NCI-H1092 treated with DMSO at 0.1 percent for 48 hours (cell line): ENCODE results near the gene FOXR1.
"Not testable (repeated sequence)": the region's sequence is repeated elsewhere in the genome, so short reads cannot be mapped to it uniquely, and the experiment has no call there.

Source experiments
- DNase-seq: peaks from one replicate; lab custom pipeline; 2025; lab: John Stamatoyannopoulos, UW

The FOXR1 gene

DNA sequence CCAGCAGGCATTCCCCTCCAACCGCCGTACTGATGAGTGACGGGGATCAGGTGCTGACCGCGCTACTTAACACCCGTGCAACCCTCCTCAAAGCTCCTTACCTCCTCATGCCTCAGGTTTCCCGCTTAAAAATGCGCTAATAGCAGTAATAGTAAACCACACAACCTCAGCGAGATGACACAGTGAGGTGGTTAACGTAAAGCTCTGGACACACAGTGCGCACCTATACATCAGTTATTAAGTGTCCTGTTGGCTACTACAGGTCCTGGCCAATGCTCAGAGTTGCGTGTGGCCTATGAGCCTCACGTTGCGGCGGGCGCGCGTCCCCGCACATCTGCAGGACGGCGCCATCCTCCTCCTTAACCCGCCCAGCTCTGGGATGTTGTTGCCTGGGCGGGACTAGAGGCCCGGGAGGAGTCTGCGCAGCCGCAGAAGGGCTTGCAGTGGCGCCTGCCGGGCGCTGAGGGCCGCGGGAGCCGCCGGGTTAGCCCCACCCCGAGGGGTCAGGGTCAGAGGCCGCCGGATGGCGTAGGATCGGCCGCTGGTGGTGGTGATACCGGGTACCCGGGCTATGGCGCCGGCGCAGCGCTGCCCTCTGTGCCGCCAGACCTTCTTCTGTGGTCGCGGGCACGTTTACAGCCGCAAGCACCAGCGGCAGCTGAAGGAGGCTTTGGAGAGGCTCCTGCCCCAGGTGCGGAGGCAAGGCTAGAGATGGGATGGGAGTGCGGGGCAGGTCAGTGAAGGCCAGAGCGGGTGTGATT is 26.2 kb downstream of the FOXR1 start, which contains the start of gene CENATAC:
Gene CENATAC (plus strand): TSS at position 512 of the 761 bp plus-strand sequence. CDS start 60 bp downstream, at position 572.
- peak; percentile 96 for DNase-seq

DNA sequence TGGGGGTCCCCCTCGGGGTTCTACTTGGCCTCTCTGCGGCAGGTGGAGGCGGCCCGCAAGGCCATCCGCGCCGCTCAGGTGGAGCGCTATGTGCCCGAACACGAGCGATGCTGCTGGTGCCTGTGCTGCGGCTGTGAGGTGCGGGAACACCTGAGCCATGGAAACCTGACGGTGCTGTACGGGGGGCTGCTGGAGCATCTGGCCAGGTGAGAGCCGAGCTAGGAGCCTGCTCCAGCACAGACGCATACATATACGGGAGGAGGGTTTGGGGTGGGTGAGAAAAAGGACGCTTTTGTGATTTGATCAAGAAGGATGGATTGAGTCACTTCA is 26.8 kb downstream of the FOXR1 start:
- no peak for DNase-seq

DNA sequence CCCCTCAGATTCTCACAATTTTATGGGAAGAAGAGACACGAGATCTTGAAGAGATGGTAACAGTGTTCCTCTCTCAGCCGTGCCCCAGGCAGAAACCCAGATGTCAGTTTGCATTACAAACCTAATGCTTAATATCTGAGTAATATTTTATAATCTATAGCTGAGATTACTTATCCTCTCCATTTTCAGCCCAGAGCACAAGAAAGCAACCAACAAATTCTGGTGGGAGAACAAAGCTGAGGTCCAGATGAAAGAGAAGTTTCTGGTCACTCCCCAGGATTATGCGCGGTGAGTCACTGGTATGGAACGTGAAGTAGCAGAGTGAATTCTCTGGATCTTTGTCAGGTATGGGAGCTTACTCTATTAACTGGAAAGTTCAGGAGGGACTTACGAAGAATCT is 27.3 kb downstream of the FOXR1 start:
- DNase-seq, result no peak

DNA sequence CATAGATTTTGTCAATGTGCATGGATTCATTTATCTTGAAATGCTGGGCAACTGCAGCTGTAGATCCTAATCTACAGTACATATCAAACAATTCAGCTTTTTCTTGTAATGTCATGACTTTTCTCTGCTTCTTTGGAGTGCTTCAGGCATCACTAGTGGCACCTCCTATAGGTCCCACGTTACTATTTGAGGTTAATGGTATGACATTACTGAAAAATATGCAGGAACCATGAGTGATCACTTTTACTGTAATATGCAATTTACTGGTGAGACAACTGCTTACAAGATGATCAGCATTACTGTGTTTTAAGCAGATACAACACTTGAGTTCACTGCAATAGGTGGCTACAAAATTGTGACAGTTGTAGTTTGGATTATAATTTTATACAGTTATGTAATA is 29.3 kb downstream of the FOXR1 start:
- no peak for DNase-seq

DNA sequence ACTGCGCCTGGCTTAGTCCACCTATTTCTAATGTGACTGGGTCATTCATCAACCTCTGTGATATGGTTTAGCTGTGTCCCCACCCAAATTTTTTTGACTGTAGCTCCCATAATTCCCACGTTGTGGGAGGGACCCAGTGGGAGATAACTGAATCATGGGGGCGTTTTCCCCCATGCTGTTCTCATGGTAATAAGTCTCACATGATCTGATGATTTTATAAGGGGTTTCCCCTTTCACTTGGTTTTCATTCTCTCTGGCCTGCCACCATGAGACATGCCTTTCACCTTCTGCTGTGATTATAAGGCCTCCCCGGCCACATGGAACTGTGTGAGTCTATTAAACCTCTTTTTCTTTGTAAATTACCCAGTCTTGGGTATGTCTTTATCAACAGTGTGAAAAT is 35.1 kb downstream of the FOXR1 start:
- DNase-seq, result no peak

DNA sequence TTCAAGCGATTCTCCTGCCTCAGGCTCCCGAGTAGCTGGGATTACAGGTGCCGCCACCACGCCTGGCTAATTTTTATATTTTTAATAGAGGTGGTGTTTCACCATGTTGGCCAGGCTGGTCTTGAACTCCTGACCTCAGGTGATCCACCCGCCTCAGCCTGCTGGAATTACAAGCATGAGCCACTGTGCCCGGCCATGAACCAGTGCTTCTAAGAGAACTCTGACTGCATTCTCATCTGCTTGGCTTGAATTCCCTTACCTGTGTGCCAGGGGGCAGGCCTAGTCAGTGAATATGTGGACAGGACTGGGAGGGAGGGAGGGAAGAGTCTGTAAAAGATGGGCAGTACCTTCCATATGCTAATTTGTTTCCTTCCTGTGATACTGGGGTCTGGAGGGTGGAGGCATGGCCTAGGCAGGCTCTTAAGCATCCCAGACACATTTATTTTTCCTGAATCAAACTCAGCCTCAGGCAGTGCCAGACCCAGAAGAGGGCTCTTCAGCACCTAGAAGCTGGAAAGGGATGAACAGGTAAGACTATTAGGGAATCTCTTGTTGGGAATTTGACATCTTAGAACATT is 40.0 kb downstream of the FOXR1 start:
- DNase-seq, result no peak

DNA sequence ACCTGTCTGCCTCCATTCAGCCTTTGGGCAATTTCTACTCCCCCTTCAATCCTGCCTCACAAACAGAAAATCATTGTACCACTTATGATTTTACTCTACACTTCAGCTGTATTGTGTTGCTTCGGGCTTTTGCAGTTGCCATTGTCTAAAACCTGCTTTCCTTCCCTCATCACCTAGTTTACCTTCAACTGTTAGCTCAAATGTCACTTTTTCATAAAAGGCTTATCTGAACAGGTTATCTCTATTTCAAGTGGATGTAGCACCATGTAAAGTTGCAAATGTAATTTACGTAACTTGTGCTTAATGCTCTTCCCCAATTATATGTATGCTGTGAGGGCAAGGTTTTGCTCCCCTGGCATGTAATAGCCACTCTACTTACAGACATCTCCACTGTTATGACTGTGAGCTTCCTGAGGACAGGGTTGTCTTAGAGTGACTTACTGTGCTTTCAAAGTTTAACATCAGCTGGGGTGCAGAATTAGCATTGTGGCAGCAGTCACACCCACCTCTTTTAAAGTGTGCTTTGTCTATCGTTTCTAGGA is 41.1 kb downstream of the FOXR1 start:
- no peak for DNase-seq

DNA sequence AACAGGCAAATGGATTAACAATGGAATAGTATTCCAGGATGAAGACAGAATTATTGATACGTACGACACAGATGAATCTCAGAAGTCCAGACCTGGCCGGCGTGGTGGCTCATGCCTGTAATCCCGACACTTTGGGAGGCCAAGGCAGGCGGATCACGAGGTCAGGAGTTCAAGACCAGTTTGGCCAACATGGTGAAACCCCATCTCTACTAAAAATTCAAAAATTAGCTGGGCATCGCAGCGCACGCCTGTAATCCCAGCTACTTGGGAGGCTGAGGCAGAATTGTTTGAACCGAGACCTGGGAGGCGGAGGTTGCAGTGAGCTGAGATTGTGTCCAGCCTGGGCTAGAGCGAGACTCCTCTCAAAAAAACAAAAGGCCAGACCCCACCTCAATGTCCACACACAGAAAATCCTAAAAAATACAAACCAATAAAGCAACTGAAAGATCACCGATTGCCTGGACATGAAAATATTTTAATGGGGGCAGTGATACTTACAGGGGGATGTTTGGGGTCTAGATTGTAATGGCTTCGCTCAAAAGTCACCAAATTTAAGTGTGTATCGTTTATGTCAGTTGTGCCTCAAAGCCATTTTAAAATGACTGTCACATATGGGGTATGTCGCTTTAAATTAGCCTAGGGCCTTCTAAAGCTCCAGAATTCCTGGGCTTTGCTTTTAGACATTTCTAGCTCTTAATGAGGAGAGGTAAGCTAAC is 42.8 kb downstream of the FOXR1 start:
- no peak for DNase-seq

DNA sequence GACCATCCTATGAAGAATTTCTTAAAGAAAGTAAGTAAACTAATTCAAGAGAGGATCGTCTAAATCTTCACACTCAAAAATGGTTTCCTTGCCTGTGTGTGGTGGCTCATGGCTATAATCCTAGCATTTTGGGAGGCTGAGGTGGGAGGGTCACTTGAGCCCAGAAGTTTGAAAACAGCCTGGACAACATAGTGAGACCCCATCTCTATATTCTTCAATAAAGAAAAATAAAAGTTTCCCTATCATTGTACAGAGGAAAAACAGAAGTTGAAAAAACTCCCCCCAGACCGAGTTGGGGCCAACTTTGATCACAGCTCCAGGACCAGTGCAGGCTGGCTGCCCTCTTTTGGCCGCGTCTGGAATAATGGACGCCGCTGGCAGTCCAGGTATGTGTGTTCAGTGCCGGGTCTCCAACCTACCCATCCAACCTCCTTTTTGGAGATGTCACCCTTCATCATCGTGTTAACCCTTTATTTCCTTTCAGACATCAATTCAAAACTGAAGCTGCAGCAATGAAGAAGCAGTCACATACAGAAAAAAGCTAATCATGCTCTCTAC is 43.6 kb downstream of the FOXR1 start:
- DNase-seq, result no peak

DNA sequence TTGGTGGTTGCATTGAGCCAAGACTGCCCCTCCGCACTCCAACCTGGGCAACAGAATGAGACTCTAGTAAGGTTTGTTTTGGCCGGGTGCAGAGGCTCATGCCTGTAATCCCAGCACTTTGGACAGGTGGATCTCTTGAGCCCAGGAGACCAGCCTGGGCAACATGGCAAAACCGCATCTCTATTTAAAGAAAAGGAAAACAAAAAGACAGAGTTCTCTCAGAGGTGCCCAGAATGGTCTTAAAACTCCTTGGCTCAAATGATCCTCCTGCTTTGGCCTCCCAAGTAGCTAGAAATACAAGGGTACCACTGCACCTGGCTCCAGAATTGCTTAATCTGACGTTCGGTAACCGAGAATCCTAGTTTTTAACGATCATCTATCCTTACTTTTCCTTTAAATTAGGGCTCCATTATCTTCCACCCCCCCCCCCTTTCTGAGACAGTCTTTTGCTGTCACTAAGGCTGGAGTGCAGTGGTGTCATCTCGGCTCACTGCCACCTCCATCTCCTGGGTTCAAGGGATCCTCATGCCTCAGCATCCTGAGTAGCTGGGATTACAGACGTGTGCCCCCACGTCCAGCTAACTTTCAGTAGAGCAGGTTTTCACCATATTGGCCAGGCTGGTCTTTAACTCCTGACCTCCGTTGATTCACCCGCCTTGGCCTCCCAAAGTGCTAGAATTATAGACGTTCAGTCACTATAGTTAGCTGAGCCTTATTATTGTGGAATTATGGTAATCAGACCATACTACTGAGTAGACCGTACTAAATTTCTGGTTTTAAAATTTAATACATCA is 44.9 kb downstream of the FOXR1 start:
- no peak for DNase-seq

DNA sequence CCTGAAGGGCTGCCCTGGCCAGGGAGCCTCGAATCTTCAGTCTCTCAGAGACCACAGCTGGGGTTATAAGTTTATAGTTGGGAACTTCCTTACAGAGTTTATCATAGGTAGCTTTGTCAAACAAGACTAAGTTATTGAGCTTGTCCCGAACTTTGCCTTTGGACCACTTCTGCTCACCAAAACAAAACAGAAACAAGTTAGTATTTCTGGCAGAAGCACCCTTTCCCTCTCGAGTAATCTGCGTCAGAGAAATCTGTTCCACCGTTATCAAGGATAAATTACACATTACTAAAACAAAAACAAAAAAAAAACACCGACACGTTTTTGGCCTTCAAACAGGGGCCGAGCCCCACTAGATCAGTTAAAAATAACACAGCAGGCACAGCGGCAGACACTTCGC is 45.8 kb downstream of the FOXR1 start:
- not testable (repeated sequence) for DNase-seq

DNA sequence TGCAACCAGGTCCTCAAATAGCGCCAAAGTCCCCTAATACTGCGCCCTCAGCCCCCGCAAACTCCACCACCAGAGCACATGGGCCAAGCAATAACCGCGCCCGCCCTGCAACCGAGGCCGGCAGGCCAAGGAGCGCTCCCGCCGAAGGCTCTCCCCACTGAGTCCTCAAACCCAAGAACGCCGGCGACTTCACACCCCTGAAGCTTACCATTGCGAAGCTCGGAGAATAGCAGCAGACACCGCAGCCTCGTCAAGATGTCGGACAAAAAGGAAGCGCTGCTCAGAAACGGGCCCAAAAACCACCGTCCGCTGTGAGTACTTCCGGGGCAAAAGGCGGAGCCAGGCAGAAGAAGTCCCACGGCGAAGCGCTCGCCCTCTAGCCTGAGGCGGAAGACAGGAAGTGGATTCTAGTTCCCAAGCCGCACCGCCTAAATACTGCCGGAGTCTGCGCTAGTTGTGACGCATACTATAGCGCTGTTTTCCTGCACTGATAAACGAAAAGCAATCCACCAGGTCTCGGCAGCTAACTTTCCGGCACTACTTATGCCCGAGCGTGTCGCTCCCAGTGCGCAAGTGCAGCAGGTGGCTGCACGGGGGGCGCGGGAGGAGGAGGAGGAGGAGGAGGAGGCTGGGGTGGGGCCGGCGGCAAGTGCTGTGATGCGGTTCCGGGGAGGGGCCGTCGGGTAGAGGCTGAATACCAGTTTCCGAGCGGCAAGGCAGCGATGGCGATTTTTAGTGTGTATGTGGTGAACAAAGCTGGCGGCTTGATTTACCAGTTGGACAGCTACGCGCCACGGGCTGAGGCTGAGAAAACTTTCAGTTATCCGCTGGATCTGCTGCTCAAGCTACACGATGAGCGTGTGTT is 46.7 kb downstream of the FOXR1 start, which contains the start of the genes RPS25 and TRAPPC4:
Gene RPS25 (minus strand): TSS at position 270 of the 865 bp plus-strand sequence. CDS start 59 bp downstream, at position 211.
Gene TRAPPC4 (plus strand): TSS at position 693 of the 865 bp plus-strand sequence. CDS start 30 bp downstream, at position 723.
- DNase-seq, result peak; percentile 99

DNA sequence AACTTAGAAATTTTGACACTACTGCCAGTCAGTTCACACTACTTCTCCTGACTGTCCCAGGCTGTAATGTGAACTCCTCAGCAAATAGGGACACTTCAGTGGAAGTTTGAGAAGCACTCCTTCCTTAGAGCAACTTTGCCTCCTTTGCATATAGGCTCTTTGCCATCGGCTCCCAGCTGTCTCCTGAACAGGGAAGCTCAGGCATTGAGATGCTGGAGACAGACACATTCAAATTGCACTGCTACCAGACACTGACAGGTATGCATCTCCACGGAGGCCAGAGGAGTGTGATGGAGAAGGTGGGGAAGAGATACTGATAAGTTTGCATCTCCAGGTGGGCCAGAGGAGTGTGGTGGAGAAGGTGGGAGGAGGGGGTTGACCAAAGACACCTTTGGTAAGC is 48.4 kb downstream of the FOXR1 start:
- no peak for DNase-seq

DNA sequence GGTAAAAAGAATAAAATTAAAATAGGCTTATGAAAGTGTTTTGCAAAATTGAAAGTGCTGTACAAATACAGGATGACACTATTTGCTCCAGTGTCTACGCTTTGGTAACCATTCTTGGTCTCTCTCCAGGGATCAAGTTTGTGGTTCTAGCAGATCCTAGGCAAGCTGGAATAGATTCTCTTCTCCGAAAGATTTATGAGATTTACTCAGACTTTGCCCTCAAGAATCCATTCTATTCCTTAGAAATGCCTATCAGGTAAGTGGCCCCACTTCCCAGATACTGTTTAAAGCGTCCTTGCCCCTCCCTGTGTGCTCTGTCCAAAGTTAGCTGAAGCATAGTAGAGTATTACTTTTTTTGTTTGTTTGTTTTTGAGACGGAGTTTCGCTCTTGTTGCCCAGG is 50.1 kb downstream of the FOXR1 start:
- no peak for DNase-seq

DNA sequence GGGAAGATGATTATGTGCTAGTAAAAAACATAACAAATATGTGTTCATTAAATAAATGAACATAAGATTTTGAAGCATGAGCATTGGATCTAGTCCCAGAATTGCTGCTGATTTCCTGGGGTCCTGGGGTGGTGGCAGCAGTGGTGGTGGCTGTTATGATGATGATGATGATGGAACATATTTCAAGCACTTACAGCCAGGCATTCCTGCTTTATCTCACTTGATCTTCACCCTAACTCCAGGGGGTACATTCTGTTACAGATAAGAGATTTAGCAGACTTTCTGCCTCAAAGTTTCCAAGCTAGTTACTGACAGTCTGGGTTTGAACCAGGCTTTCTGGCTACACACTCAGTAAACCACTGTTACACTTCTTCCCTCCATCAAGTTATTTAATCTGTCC is 52.2 kb downstream of the FOXR1 start:
- DNase-seq, result no peak

DNA sequence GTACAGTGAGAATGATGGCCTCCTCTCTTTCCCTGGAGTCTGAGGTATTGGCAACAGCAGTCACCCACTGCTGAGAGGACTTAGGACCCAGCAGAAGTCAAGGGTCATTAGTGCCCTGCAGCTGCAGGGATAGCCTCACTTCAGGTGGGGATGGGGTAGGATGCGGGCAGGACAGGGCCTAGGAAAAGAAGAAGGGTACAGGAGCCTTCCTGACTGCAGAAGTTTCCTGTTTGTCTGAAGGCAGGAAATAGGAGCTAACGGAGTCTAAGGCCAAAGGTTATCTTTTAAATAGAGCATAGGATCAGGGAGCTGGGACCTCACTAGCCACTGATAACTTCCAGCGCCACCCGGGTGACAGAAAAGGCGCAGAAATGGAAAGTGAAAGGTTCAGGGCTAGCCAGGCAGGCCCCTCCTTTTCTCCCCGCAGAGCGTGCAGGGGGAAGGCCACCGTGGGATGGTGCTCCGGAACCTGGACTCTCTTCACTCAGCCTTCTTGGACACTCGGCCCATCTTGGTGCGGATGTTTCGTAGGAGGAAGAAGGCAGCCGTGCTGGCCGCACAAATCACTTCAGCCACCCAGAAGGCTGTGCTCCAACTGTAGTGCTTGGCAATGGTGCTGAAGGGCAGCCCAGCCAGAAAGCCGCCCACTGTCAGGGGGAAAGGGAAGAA is 53.0 kb downstream of the FOXR1 start:
- DNase-seq, result no peak

DNA sequence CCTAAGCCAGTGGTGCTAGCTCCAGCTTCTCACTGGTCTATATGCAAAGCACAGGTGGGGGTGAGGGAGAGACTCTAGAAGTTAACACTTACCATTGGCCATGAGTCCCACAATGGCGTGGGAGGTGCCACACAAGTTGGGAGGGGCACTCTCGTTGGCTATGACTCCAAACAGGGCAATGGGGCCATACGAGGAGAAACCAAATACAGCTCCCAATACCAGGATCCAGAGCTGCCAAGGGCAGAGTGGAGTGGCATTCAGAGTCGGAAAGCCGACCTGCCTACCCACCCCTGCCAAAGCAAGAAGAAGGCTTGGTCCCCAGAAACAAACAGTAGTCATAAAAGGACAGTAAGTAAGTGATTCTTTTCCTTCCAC is 53.5 kb downstream of the FOXR1 start:
- DNase-seq, result no peak

DNA sequence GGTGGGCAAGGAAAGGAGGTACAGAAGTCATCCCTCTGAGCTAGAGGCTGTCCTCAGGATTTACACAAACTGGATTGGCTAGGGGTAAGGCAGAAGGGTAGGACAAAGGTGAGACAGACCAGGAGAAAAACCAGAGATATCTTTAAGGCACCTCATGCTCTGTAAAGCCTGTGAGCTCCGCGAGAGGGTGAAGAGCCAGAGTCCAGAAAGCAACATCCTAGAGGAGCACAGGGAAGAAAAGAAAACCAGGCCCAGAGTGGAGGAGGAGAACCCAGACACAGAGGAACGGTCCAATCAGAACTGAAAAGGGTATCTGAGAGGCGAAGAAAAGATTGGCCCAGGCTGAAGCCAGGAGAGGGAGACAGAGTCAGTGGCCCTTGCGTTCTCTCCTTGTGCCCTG is 54.0 kb downstream of the FOXR1 start:
- DNase-seq, result no peak

DNA sequence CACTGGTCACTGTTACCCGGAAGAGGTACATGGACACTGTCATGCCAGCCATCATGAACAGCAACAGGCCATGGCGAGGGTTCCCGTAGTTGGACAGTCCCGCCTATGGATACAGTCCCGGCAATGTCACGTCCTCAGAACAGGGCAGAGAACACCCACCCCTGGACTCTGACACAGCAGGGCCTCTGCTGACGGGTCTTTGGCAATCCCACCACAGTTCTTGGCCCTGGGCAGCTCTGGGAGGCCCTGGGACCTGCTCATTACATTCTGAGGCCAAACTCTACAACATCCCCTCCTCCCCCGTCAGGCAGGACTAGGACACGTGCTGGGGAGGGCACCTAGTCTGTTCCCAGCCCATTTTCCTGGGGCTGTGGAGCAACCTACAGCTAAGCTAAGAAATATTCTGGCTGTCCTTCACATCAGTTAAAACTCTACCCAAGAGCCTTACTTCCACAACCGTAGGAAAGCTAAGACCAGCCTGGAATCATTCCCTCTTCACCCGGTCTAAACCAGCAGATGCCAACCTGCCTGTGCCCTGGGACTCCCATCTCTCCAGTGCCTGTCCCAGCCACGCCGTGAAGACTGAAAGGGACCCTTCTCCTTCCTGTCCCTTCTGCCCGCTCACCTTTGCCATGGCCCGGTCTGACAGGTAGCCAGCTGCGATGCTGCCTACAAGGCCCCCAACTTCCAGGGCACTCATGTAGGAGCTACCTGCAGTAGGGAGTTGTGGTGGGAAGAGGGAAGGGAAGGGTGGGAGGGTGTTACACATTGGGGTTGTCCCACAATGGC is 54.6 kb downstream of the FOXR1 start:
- no peak for DNase-seq
